Islet precursor cell (in vitro differentiated cells): ENCODE data around the gene DTNB.

Source experiments
- DNase-seq: peaks from one replicate; pipeline ENCODE4 v3.0.0-alpha.2; 2018

Gene DTNB

GRCh38 chr2:25335204-25335603 lies 338.2 kb downstream of the DTNB start:
- DNase-seq: no peak

- no peak for DNase-seq
Observed at GRCh38 chr2:25334482-25334881, 338.9 kb downstream of the DTNB start.

DNA sequence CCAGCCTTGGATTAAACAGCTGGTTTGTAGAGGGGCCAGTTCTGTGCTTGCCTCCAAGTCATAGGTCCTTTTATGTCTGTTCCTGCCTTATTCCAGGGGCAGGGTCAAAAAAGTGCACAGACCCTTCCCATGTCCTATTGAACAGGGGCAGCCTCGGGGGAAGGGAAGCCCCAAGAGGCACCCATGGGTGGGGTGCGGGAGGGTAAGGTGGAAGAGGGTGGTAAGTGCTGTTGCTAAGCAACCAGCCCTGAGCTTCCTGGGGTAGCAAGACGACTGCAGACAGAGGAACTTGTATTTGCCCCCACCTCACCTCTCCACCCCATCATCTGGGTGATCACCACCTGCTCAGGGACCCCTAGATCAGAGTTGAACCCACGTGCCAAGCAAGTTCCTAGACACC lies 339.4 kb downstream of the DTNB start:
- no peak for DNase-seq

DNA sequence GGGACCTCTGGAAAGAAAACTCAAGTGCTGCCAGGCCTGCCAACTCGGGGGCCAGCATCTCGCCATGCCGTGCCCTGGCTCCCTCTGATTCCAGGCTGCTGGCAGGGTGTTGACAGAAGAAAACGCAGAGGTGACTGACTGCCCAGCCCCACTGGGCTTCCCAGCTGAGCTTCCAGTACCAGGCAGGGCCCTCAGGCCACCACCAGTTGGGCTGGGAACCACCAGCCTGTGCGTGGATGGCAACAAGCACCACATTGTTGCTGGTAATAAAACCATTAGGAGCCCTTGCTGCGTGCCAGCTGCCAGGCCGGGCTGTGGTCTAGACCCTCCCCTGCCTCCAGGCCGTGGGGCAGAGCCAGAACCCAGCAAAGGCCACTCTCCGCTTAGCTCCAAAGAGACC lies 340.8 kb downstream of the DTNB start:
- no peak for DNase-seq

GRCh38 chr2:25331686-25332365 lies 341.6 kb downstream of the DTNB start:
- DNase-seq: no peak

DNA sequence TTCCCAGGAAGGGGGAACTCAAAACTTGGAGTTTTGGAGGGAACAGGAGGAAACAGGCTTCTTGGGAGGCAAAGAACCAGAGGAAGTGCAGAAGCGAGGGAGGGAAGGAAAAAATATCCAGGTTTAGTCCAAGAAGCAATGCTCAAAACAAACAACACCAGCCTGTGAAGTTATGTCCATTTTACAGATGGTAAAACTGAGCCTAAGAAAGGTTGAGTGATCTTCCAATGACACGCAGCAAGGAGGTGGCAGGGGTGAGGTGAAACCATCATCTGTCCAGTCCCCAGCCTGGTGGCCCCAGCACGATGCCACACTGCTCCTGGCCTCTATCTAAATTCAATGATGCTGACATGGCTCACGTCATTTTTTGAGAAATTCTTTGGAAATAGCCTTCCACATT lies 342.4 kb downstream of the DTNB start:
- DNase-seq: no peak

DNA sequence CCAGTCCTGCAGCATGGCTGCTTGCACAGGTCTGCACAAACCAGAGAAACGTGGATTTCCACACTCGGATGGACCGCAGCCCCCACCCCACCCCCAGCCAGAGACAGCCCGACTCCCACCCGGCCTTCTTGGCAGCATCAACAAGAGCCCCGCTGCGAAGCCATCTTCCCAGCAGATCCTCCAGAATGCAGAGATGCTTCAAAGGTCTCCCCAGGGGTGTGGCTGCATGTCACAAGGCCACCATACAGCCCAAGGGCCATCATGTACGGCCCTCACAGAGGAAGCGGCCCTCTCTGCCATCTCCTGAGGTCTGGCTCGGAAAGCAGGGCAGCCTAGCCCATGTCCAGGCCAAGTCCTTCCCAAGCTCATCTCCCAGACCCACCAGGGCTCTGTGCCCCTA lies 343.1 kb downstream of the DTNB start:
- DNase-seq: no peak

GRCh38 chr2:25328152-25329085 lies 345.0 kb downstream of the DTNB start:
- no peak for DNase-seq
